ENCODE measurements around the gene LRCH1. TPM values are rescaled to one million over a fixed set of nuclear protein-coding genes. Genes with fewer than 3 reads are reported as not detected.

The LRCH1 gene
- total and polyA plus RNA-seq, 2 of the 13 experiments (the other 11 are each of a cell fraction or from before 2014, with no cell fraction given): 4.1 to 12.6 TPM

DNA sequence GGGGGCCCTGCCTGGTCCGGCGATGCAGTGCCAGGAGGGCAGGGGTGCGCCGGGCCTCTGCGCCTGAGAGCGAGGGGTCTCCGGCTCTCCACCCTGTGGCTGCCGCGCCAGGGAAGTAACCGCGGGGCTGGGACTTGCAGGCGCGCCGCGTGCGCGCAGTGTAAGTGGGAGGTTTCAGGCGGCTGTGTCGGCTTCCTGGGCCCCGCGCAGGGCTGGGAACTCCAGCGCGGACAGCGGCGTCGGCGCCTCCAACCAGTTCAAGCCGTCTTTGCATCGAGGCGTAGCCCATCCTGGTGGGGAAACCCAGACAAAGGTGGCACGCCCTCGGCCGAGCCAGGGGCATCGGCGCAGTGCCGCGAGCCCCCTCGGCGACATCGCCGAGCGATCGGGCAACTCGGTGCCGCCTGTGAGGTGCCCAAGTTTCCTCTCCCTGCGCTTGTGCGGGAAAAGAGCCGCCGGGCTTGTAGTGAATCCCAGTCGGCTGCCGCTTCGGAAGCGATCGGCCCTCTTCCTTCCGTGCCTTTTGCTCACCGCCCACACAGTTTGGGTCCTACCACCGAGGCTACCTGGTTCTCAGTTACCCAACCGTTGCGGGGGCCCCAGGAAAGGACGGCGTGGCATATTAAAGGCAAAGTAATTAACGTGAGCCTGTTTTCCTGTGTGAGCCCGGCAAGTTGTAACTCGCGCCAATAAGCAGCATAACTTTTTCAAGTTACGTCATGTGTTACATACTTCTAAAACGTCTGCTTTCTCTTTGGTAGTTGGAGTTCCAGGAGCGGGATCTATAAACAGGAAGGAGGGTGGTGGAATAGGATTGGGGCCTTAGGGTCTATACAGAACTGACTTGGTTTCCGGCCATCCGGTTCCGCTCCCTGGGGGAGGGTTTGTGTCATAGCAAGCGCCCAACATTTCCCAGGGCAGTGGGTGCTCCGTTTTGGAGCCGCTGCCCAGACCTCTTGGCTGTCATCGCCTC lies 1.2 kb downstream of the LRCH1 start (continued):
- TF ChIP-seq, protein P1, sequence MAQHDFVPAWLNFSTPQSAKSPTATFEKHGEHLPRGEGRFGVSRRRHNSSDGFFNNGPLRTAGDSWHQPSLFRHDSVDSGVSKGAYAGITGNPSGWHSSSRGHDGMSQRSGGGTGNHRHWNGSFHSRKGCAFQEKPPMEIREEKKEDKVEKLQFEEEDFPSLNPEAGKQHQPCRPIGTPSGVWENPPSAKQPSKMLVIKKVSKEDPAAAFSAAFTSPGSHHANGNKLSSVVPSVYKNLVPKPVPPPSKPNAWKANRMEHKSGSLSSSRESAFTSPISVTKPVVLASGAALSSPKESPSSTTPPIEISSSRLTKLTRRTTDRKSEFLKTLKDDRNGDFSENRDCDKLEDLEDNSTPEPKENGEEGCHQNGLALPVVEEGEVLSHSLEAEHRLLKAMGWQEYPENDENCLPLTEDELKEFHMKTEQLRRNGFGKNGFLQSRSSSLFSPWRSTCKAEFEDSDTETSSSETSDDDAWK (CRISPR knock-in tag; IDR thresholded peaks at IDR 0.05): no peak
- TF ChIP-seq ZNF556 (CRISPR knock-in tag; IDR thresholded peaks at IDR 0.05; ENCODE audit: borderline replicate concordance) (no peak), SP2 (CRISPR knock-in tag; IDR thresholded peaks at IDR 0.05) (peak; percentile 27), JARID2 (CRISPR knock-in tag; IDR thresholded peaks at IDR 0.05; ENCODE audit: insufficient replicate concordance) (no peak), GFI1 (CRISPR knock-in tag; IDR thresholded peaks at IDR 0.05; ENCODE audit: borderline replicate concordance) (no peak), ZIK1 (CRISPR knock-in tag; IDR thresholded peaks at IDR 0.05; ENCODE audit: borderline replicate concordance, low read depth) (no peak), SRSF1 (optimal IDR thresholded peaks at IDR 0.05; ENCODE audit: low read depth, low read length) (no peak), JUN (CRISPR knock-in tag; IDR thresholded peaks at IDR 0.05) (no peak), ZSCAN29 (CRISPR knock-in tag; conservative IDR thresholded peaks at IDR 0.05) (0 out of 2 replicates have a peak, but pooled peaks have one; percentile 45), U2AF1 (optimal IDR thresholded peaks at IDR 0.05; ENCODE audit: low read depth, low read length) (no peak), MIER2 (CRISPR knock-in tag; IDR thresholded peaks at IDR 0.05) (no peak), REXO4 (CRISPR knock-in tag; IDR thresholded peaks at IDR 0.05; ENCODE audit: borderline replicate concordance) (0 out of 2 replicates have a peak, but pooled peaks have one; percentile 19), BRCA1 (CRISPR knock-in tag; IDR thresholded peaks at IDR 0.05) (no peak)
- TF ChIP-seq, protein P2, sequence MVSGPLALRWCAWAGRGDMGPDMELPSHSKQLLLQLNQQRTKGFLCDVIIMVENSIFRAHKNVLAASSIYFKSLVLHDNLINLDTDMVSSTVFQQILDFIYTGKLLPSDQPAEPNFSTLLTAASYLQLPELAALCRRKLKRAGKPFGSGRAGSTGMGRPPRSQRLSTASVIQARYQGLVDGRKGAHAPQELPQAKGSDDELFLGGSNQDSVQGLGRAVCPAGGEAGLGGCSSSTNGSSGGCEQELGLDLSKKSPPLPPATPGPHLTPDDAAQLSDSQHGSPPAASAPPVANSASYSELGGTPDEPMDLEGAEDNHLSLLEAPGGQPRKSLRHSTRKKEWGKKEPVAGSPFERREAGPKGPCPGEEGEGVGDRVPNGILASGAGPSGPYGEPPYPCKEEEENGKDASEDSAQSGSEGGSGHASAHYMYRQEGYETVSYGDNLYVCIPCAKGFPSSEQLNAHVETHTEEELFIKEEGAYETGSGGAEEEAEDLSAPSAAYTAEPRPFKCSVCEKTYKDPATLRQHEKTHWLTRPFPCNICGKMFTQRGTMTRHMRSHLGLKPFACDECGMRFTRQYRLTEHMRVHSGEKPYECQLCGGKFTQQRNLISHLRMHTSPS (CRISPR knock-in tag; IDR thresholded peaks at IDR 0.05; ENCODE audit: low read depth): 0 out of 2 replicates have a peak, but pooled peaks have one; percentile 40
- TF ChIP-seq, protein P3, sequence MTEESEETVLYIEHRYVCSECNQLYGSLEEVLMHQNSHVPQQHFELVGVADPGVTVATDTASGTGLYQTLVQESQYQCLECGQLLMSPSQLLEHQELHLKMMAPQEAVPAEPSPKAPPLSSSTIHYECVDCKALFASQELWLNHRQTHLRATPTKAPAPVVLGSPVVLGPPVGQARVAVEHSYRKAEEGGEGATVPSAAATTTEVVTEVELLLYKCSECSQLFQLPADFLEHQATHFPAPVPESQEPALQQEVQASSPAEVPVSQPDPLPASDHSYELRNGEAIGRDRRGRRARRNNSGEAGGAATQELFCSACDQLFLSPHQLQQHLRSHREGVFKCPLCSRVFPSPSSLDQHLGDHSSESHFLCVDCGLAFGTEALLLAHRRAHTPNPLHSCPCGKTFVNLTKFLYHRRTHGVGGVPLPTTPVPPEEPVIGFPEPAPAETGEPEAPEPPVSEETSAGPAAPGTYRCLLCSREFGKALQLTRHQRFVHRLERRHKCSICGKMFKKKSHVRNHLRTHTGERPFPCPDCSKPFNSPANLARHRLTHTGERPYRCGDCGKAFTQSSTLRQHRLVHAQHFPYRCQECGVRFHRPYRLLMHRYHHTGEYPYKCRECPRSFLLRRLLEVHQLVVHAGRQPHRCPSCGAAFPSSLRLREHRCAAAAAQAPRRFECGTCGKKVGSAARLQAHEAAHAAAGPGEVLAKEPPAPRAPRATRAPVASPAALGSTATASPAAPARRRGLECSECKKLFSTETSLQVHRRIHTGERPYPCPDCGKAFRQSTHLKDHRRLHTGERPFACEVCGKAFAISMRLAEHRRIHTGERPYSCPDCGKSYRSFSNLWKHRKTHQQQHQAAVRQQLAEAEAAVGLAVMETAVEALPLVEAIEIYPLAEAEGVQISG (CRISPR knock-in tag; IDR thresholded peaks at IDR 0.05): no peak
- TF ChIP-seq, protein P4, sequence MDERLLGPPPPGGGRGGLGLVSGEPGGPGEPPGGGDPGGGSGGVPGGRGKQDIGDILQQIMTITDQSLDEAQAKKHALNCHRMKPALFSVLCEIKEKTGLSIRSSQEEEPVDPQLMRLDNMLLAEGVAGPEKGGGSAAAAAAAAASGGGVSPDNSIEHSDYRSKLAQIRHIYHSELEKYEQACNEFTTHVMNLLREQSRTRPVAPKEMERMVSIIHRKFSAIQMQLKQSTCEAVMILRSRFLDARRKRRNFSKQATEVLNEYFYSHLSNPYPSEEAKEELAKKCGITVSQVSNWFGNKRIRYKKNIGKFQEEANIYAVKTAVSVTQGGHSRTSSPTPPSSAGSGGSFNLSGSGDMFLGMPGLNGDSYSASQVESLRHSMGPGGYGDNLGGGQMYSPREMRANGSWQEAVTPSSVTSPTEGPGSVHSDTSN (CRISPR knock-in tag; IDR thresholded peaks at IDR 0.05): no peak
- TF ChIP-seq, protein P5, sequence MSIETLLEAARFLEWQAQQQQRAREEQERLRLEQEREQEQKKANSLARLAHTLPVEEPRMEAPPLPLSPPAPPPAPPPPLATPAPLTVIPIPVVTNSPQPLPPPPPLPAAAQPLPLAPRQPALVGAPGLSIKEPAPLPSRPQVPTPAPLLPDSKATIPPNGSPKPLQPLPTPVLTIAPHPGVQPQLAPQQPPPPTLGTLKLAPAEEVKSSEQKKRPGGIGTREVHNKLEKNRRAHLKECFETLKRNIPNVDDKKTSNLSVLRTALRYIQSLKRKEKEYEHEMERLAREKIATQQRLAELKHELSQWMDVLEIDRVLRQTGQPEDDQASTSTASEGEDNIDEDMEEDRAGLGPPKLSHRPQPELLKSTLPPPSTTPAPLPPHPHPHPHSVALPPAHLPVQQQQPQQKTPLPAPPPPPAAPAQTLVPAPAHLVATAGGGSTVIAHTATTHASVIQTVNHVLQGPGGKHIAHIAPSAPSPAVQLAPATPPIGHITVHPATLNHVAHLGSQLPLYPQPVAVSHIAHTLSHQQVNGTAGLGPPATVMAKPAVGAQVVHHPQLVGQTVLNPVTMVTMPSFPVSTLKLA (IDR thresholded peaks at IDR 0.05): no peak
- TF ChIP-seq, protein P6, sequence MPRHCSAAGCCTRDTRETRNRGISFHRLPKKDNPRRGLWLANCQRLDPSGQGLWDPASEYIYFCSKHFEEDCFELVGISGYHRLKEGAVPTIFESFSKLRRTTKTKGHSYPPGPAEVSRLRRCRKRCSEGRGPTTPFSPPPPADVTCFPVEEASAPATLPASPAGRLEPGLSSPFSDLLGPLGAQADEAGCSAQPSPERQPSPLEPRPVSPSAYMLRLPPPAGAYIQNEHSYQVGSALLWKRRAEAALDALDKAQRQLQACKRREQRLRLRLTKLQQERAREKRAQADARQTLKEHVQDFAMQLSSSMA (CRISPR knock-in tag; IDR thresholded peaks at IDR 0.05): no peak

Data from HepG2 (cell line).